Measurements from ENCODE around the gene POMT2. TPM values are rescaled to one million over a fixed set of nuclear protein-coding genes. Genes with fewer than 3 reads are reported as not detected.

POMT2 gene
- total and polyA plus RNA-seq, 5 donors: 8.3 to 21.9 (median 15.5) TPM

DNA sequence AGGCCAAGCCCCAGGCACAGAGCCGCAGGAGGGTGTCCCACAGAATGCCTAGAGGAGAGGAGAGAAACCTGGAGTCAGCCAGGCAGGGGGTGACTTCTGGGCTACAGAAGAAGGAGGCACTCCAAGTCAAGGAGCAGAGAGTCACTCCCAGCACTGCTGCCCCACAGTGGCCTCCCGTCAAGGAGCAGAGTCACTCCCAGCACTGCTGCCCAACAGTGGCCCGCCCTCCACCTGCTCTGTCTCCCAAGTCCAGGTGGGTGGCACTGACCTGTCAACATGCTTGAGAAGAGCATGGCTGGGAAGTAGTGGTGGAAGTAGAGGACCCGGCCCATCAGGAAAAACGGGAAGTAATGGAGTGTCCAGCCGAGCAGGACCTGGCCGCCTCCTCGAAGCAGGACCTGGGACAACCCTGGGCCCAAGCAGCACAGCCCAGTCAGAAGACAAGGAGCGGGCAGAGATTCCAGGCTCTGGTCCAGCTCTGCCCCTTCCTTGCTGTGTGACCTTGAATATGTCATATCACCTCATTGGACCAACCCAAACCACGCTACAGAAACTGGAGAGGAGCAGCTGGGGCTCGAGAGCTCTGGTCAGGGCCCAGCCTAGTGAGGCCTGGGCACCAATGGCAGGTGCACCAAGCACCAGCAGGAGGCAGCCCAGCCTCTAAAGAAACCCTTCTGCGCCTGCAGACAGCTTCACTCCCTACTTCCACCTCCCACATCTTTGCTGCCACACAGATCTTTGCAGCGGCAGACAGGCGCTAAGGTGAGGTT, 42.0 kb downstream of the POMT2 start:
- H3K27ac ChIP-seq (ENCODE audit: low read length): no peak overlapping the region
- DNase-seq (no peak), ATAC-seq (no peak)
- 94% methylated on average over 14 of the region's 14 CpGs for WGBS
- intact Hi-C loops (cut with DNase I): no loop called here
- H3K4me3 ChIP-seq (ENCODE audit: low read length): no peak overlapping the region
- H3K9me3 ChIP-seq (ENCODE audit: control insufficient read depth, low read length): no peaks in the 10 kb centered on the region
- no peaks in the 10 kb centered on the region for H3K4me1 ChIP-seq (ENCODE audit: control insufficient read depth, insufficient read depth, low read length)
- H3K27me3 ChIP-seq (ENCODE audit: control insufficient read depth, insufficient read depth): no peaks in the 10 kb centered on the region

DNA sequence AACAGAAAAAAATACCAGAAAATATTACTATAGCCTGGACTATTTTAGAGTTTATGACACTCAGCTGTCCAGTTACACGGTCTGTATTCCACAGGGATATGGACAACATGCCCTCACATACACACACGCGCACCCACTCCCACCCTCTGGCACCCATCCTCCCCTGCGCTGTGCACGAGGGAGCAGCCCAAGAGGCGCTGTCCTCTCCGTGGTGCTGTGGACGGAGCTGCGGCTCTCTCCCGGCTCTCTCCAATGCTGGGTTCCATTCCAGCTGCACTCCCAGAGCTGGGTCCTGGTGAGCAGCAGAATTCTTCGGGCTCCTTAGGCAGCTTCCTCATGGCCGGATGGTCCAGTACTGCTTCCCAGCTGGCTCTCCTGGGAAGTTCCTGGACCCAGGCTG, 43.7 kb downstream of the POMT2 start:
- WGBS: 90% methylated on average over 12 of the region's 12 CpGs
- Histone ChIP-seq H3K27me3 (ENCODE audit: control insufficient read depth, insufficient read depth) (no peaks in the 10 kb centered on the region), H3K4me3 (ENCODE audit: low read length) (no peak overlapping the region), H3K9me3 (ENCODE audit: control insufficient read depth, low read length) (no peaks in the 10 kb centered on the region), H3K27ac (ENCODE audit: low read length) (no peak overlapping the region), H3K4me1 (ENCODE audit: control insufficient read depth, insufficient read depth, low read length) (no peaks in the 10 kb centered on the region)
- no peak for DNase-seq
- intact Hi-C loops (cut with DNase I): no loop called here
- ATAC-seq: no peak

GRCh38 chr14:77276295-77276935, 44.3 kb downstream of the POMT2 start:
- Histone ChIP-seq H3K27me3 (ENCODE audit: control insufficient read depth, insufficient read depth) (no peaks in the 10 kb centered on the region), H3K9me3 (ENCODE audit: control insufficient read depth, low read length) (no peaks in the 10 kb centered on the region), H3K27ac (ENCODE audit: low read length) (no peak overlapping the region), H3K4me3 (ENCODE audit: low read length) (no peak overlapping the region), H3K4me1 (ENCODE audit: control insufficient read depth, insufficient read depth, low read length) (no peaks in the 10 kb centered on the region)
- intact Hi-C loops (cut with DNase I): no loop called here
- no peak for DNase-seq
- WGBS: 81% methylated on average over 15 of the region's 15 CpGs
- ATAC-seq: no peak

- 54% methylated on average over 8 of the region's 8 CpGs for WGBS
- DNase-seq (no peak), ATAC-seq (no peak)
- intact Hi-C loops (cut with DNase I): no loop called here
- Histone ChIP-seq H3K27ac (ENCODE audit: low read length) (no peak overlapping the region), H3K27me3 (ENCODE audit: control insufficient read depth, insufficient read depth) (no peaks in the 10 kb centered on the region), H3K9me3 (ENCODE audit: control insufficient read depth, low read length) (no peaks in the 10 kb centered on the region), H3K4me1 (ENCODE audit: control insufficient read depth, insufficient read depth, low read length) (no peaks in the 10 kb centered on the region), H3K4me3 (ENCODE audit: low read length) (no peak overlapping the region)
Measured at GRCh38 chr14:77275601-77276017, 45.1 kb downstream of the POMT2 start.

DNA sequence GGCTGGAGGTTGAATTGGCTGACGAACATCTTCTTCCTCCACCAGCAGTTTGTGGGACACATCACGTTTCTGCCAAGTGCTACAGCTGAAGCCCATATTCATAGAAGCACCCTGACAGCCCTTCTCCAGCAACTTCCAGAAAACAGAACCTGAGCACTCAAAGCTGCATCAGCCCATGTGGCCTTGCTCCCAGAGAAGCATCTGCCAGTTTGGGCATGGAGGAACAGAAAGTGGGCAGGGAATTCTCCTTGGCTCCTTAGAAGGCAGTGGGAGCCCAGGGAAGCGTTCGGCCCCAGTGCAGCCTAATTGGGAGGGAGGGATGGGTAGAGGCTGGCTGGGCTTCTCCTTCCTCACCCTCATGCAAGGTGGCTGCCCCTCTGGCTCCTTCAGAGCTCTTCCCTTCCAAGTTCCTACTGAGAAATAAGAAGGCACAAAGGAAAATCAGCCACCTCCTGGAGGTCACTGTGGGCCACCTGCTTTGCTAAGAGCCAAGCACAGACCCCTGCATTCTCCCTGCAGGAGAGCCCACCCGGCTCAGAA, 45.6 kb downstream of the POMT2 start:
- no peaks in the 10 kb centered on the region for H3K4me1 ChIP-seq (ENCODE audit: control insufficient read depth, insufficient read depth, low read length)
- H3K4me3 ChIP-seq (ENCODE audit: low read length): no peak overlapping the region
- DNase-seq (no peak), ATAC-seq (no peak)
- no peak overlapping the region for H3K27ac ChIP-seq (ENCODE audit: low read length)
- 64% methylated on average over 5 of the region's 5 CpGs for WGBS
- intact Hi-C loops (cut with DNase I): no loop called here
- H3K27me3 ChIP-seq (ENCODE audit: control insufficient read depth, insufficient read depth): no peaks in the 10 kb centered on the region
- H3K9me3 ChIP-seq (ENCODE audit: control insufficient read depth, low read length): no peaks in the 10 kb centered on the region

- no peaks in the 10 kb centered on the region for H3K27me3 ChIP-seq (ENCODE audit: control insufficient read depth, insufficient read depth)
- H3K9me3 ChIP-seq (ENCODE audit: control insufficient read depth, low read length): no peaks in the 10 kb centered on the region
- H3K4me1 ChIP-seq (ENCODE audit: control insufficient read depth, insufficient read depth, low read length): no peaks in the 10 kb centered on the region
- ATAC-seq (no peak), DNase-seq (no peak)
- no peak overlapping the region for H3K27ac ChIP-seq (ENCODE audit: low read length)
- H3K4me3 ChIP-seq (ENCODE audit: low read length): no peak overlapping the region
- intact Hi-C loops (cut with DNase I): no loop called here
- WGBS: 70% methylated on average over 4 of the region's 4 CpGs
Measured at GRCh38 chr14:77273796-77274195, 46.9 kb downstream of the POMT2 start.

DNA sequence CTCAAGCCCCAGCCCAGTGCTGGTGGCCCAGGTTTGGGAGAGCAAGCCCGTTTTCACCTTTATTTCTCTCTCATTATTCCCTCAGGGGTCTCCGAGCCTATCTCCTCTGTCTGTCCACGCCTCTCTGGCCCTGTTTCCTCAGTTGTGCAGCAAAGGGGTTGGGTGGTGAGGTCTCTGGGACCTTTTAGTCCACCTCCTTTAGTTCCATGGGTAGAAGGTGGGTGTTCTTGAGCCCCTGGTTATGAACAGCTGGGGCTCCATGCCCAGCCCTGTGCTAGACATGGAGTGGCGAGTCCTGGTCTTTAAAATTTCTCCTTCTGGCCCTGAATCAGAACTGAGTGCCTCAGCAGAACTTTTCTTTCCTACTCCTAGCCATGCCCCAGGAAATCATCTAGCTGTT, 48.4 kb downstream of the POMT2 start:
- no peak overlapping the region for H3K4me3 ChIP-seq (ENCODE audit: low read length)

DNA sequence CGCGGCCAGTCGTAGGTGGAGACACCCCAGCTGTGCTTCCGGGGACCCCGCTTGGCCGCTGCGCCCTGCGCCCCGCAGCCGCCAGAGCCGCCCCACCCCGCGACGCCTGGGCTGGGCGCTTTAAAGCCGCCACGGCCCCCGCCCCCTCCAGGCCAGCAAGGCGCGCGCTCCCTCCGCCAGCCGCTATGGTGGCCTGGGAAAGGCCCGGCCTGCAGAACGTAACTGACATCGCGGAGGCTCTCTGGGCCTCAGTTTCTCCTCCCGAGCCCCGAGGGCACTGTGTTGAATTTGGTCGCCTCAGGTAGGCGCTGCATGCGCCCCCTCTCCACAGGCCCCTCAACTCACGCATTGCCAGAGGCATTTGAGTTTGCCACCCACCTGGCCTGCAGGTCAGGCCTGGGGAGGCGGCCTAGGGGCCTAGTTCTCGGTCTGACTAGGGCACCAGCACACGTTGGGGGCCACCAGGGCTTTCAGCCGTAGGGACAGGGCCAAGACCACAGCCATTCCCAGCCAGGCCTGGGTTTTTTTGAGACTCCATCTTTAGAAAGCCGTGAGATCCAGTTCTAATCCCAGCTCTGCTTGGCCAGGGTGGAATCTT, 49.5 kb downstream of the POMT2 start, which contains the start of gene NGB:
TSS of gene NGB (minus strand) at position 94 of the 598 bp plus-strand sequence. CDS start 269 bp downstream, outside the sequence.
- H3K4me1 ChIP-seq (ENCODE audit: control insufficient read depth, insufficient read depth, low read length): no peaks in the 10 kb centered on the region
- peaks cover 8% of the 10 kb centered on the region for H3K9me3 ChIP-seq (ENCODE audit: control insufficient read depth, low read length)
- ATAC-seq (no peak), DNase-seq (no peak)
- intact Hi-C loops (cut with DNase I): no loop called here
- H3K27me3 ChIP-seq (ENCODE audit: control insufficient read depth, insufficient read depth): no peaks in the 10 kb centered on the region
- no peak within 1 kb of the TSS for H3K27ac ChIP-seq (ENCODE audit: low read length)
- H3K4me3 ChIP-seq (ENCODE audit: low read length): no peak within 1 kb of the TSS
- 12% methylated on average over 38 of the region's 38 CpGs for WGBS

More for the DNA sequence above, 48.4 kb downstream of the POMT2 start:
- DNase-seq: no peak
- H3K4me1 ChIP-seq (ENCODE audit: control insufficient read depth, insufficient read depth, low read length): no peaks in the 10 kb centered on the region
- no peak overlapping the region for H3K27ac ChIP-seq (ENCODE audit: low read length)
- H3K9me3 ChIP-seq (ENCODE audit: control insufficient read depth, low read length): peaks cover 8% of the 10 kb centered on the region
- ATAC-seq: no peak
- intact Hi-C loops (cut with DNase I): no loop called here
- H3K27me3 ChIP-seq (ENCODE audit: control insufficient read depth, insufficient read depth): no peaks in the 10 kb centered on the region
- 81% methylated on average over 4 of the region's 4 CpGs for WGBS

- H3K9me3 ChIP-seq (ENCODE audit: control insufficient read depth, low read length): peaks cover 8% of the 10 kb centered on the region
- no peak for ATAC-seq
- 3% methylated on average over 83 of the region's 84 CpGs for WGBS
- H3K4me1 ChIP-seq (ENCODE audit: control insufficient read depth, insufficient read depth, low read length): no peaks in the 10 kb centered on the region
- no peak for DNase-seq
- no peak overlapping the region for H3K4me3 ChIP-seq (ENCODE audit: low read length)
- intact Hi-C loops (cut with DNase I): no loop called here
- H3K27ac ChIP-seq (ENCODE audit: low read length): no peak overlapping the region
- no peaks in the 10 kb centered on the region for H3K27me3 ChIP-seq (ENCODE audit: control insufficient read depth, insufficient read depth)
Measured at GRCh38 chr14:77270361-77271112, 50.1 kb downstream of the POMT2 start.

DNA sequence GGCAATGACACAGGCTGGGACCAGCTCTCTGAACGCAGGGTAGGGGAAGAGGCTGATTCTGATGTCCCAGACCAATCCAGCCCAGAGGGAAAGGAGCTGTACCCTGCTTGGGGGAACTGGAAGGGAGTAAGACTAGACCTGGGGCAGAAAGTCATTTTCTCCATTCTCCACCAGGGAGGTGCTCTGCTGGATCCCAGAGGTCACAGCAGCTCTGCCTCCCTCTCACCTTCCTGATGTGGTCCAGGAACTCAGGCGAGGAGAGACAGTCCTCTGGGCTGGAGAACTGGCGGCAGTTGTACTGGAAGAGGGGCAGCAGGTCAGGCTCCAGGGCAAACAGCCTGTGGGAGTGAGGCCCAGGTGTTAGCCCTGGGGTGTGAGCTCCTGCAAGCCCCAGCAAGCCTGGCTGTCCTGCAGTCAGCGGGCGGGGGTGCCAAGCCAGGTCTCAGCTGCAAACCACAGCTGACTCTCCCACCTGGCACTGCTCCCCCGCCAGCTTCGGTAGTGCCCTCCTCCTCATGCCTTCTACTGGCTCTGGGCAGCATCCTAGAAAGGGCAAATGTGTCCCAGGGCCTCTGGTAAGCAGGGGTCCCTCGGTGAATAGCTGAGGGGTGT, 51.6 kb downstream of the POMT2 start:
- DNase-seq (no peak), ATAC-seq (no peak)
- no peak overlapping the region for H3K27ac ChIP-seq (ENCODE audit: low read length)
- no peak overlapping the region for H3K4me3 ChIP-seq (ENCODE audit: low read length)
- H3K27me3 ChIP-seq (ENCODE audit: control insufficient read depth, insufficient read depth): no peaks in the 10 kb centered on the region
- H3K4me1 ChIP-seq (ENCODE audit: control insufficient read depth, insufficient read depth, low read length): no peaks in the 10 kb centered on the region
- peaks cover 8% of the 10 kb centered on the region for H3K9me3 ChIP-seq (ENCODE audit: control insufficient read depth, low read length)
- WGBS: 36% methylated on average over 8 of the region's 8 CpGs
- intact Hi-C loops (cut with DNase I): no loop called here

Measured in right cardiac atrium (tissue), 5 donors.